Measurements from ENCODE around the gene SNX21.
"Not testable (repeated sequence)": the region's sequence is repeated elsewhere in the genome, so short reads cannot be mapped to it uniquely, and the experiment has no call there.

Gene SNX21

GRCh38 chr20:45823949-45824835 is 9.4 kb upstream of the SNX21 start:
- DNase-seq: no peak

GRCh38 chr20:45826381-45827019 is 7.1 kb upstream of the SNX21 start:
- DNase-seq: peak; percentile 49

GRCh38 chr20:45827030-45827652 is 6.5 kb upstream of the SNX21 start, which contains the start of gene TNNC2:
Gene TNNC2, minus strand, starts transcription at chr20:45827312. Its CDS starts 64 bp downstream, at chr20:45827248.
- no peak for DNase-seq

GRCh38 chr20:45827712-45828111 is 5.9 kb upstream of the SNX21 start:
- DNase-seq: no peak

- DNase-seq: no peak
Observed at GRCh38 chr20:45828589-45828988, 5.0 kb upstream of the SNX21 start.

- not testable (repeated sequence) for DNase-seq
Observed at GRCh38 chr20:45829673-45830106, 3.9 kb upstream of the SNX21 start.

GRCh38 chr20:45832619-45833018 is 980 bp upstream of the SNX21 start:
- DNase-seq: no peak

- no peak for DNase-seq
Observed at GRCh38 chr20:45833883-45834796, 541 bp downstream of the SNX21 start.

- DNase-seq: no peak
Observed at GRCh38 chr20:45834797-45835161, 1.2 kb downstream of the SNX21 start.

GRCh38 chr20:45835329-45835765 is 1.7 kb downstream of the SNX21 start:
- no peak for DNase-seq

GRCh38 chr20:45835825-45836224 is 2.2 kb downstream of the SNX21 start:
- no peak for DNase-seq

- no peak for DNase-seq
Observed at GRCh38 chr20:45836841-45837240, 3.2 kb downstream of the SNX21 start.

- DNase-seq: no peak
Observed at GRCh38 chr20:45840700-45841198, 7.2 kb downstream of the SNX21 start.

- no peak for DNase-seq
Observed at GRCh38 chr20:45841407-45842129, 8.0 kb downstream of the SNX21 start.

- DNase-seq: no peak
Observed at GRCh38 chr20:45842169-45842812, 8.7 kb downstream of the SNX21 start.

GRCh38 chr20:45843506-45843905 is 9.9 kb downstream of the SNX21 start:
- DNase-seq: no peak

GRCh38 chr20:45845452-45845851 is 11.9 kb downstream of the SNX21 start:
- no peak for DNase-seq

GRCh38 chr20:45848421-45848820 is 14.8 kb downstream of the SNX21 start:
- no peak for DNase-seq

- DNase-seq: no peak
Observed at GRCh38 chr20:45848969-45849582, 15.5 kb downstream of the SNX21 start.

GRCh38 chr20:45850238-45850637 is 16.6 kb downstream of the SNX21 start:
- no peak for DNase-seq

GRCh38 chr20:45850926-45851325 is 17.3 kb downstream of the SNX21 start:
- no peak for DNase-seq
